ENCODE results near the gene EXOC3L4.

DNA sequence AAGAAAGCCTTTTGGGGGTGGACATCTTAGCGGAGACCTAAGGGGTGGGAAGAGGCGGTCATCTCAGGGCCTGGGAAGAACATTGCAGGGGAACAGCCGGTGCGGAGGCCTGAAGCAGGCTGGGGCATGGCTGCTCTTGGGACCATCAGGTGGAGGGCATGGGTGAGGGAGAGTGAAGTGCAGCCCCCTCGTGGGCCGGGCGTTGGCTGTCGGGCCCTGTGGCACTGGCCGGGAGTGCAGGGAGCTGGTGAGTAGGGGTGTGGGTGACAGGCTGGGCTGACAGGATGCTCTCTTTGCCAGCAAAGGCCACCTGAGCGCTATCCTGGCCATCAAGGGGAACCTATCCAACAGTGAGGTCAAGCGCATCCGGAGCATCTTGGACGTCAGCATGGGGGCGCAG, 40.4 kb downstream of the EXOC3L4 start:
- TF ChIP-seq POLR2A (IDR thresholded peaks at IDR 0.05), result no peak
- TF ChIP-seq EP300 (IDR thresholded peaks at IDR 0.05), result no peak
